ENCODE results near the gene GLRX2.

- TF ChIP-seq CTCF (IDR thresholded peaks at IDR 0.05) = no peak
- no peak for TF ChIP-seq POLR2A (IDR thresholded peaks at IDR 0.05)
These were observed 1.3 kb downstream of the GLRX2 start for GRCh38 chr1:193103759-193104501.
